NB4 (cell line): Measurements from ENCODE around the gene PCSK2.
"Not testable (repeated sequence)": the region's sequence is repeated elsewhere in the genome, so short reads cannot be mapped to it uniquely, and the experiment has no call there.

Experiments
- DNase-seq: peaks from one replicate; pipeline ENCODE4 v3.0.0; 2010; ENCODE audit warnings: low read depth
- H3K4me3 ChIP-seq: one replicate; pipeline ENCODE4 v1.5.1; 2011; ENCODE audit warnings: mild to moderate bottlenecking, low read depth, low read length, moderate library complexity
- CTCF ChIP-seq: IDR thresholded peaks from one replicate; pipeline ENCODE4 v1.5.1; 2012; ENCODE audit warnings: low read depth, low read length
- MAX ChIP-seq: IDR thresholded peaks from 2 replicates; pipeline ENCODE4 v1.6.1; 2011; ENCODE audit warnings: low read depth, low read length
- MYC ChIP-seq: IDR thresholded peaks from 2 replicates; pipeline ENCODE4 v1.6.1; 2011; ENCODE audit warnings: low read depth, low read length
- POLR2A ChIP-seq: IDR thresholded peaks from 2 replicates; pipeline ENCODE4 v1.6.1; 2011; ENCODE audit warnings: mild to moderate bottlenecking; ENCODE audit not compliant: insufficient read length; ENCODE audit errors: extremely low read depth

Gene PCSK2

GRCh38 chr20:17215167-17215566 is 11.7 kb upstream of the PCSK2 start:
- H3K4me3 ChIP-seq: no peak overlapping the region
- no peak for TF ChIP-seq POLR2A
- TF ChIP-seq CTCF: no peak
- no peak for TF ChIP-seq MAX
- TF ChIP-seq MYC: no peak
- no peak for DNase-seq

GRCh38 chr20:17219856-17220255 is 7.0 kb upstream of the PCSK2 start:
- not testable (repeated sequence) for DNase-seq, H3K4me3 ChIP-seq

- H3K4me3 ChIP-seq: no peak overlapping the region
- TF ChIP-seq MAX: no peak
- DNase-seq: no peak
Observed at GRCh38 chr20:17223553-17223952, 3.3 kb upstream of the PCSK2 start.

- no peak for DNase-seq
- TF ChIP-seq MAX: no peak
- TF ChIP-seq POLR2A: no peak
- H3K4me3 ChIP-seq: no peak overlapping the region
Observed at GRCh38 chr20:17225851-17226409, 910 bp upstream of the PCSK2 start.

GRCh38 chr20:17227219-17227575 is 357 bp downstream of the PCSK2 start:
- no peak for TF ChIP-seq MYC
- no peak for TF ChIP-seq CTCF
- no peak for TF ChIP-seq POLR2A
- TF ChIP-seq MAX: no peak
- H3K4me3 ChIP-seq: no peak overlapping the region
- no peak for DNase-seq

- TF ChIP-seq POLR2A (no peak), CTCF (no peak), MAX (no peak), MYC (no peak)
- no peak overlapping the region for H3K4me3 ChIP-seq
- DNase-seq: no peak
Observed at GRCh38 chr20:17227669-17228623, 1.1 kb downstream of the PCSK2 start.

GRCh38 chr20:17228624-17229061 is 1.8 kb downstream of the PCSK2 start:
- TF ChIP-seq POLR2A: no peak
- no peak for TF ChIP-seq MAX
- no peak for TF ChIP-seq MYC
- no peak for TF ChIP-seq CTCF
- no peak for DNase-seq
- no peak overlapping the region for H3K4me3 ChIP-seq
